RWPE1 (cell line): ENCODE results near the gene SLC16A8.
A peak's percentile ranks its signal among the peaks of the same experiment; 100 is the strongest.

ENCODE experiments used
- CTCF ChIA-PET: fragments of 350-600 bp; sonication (Branson Sonifier 250); formaldehyde crosslinking; extraction: SDS; loops from one replicate; lab custom pipeline; 2021; lab: Yijun Ruan, JAX
- POLR2A ChIA-PET: fragments of 400-600 bp; formaldehyde crosslinking; extraction: SDS; loops from one replicate; lab custom pipeline; 2020; ENCODE audit warnings: antibody characterized with exemption; ENCODE audit not compliant: low non-redundant PET; lab: Yijun Ruan, JAX
- DNase-seq: peaks from one replicate; pipeline ENCODE4 v3.0.0; 2012; ENCODE audit warnings: low spot score
- H3K27ac ChIP-seq: fragments of 450-650 bp; 2 replicates; pipeline ENCODE4 v1.5.1; 2017
- CTCF ChIP-seq: fragments of 450-650 bp; conservative IDR thresholded peaks from 2 replicates; pipeline ENCODE4 v1.5.1; 2017; ENCODE audit warnings: low read depth, mild to moderate bottlenecking

Gene SLC16A8

GRCh38 chr22:38108561-38109319 lies 24.8 kb upstream of the SLC16A8 start:
- DNase-seq = no peak
- POLR2A ChIA-PET = no interaction called here
- TF ChIP-seq CTCF = no peak
- peak overlapping the region; percentile 67 for H3K27ac ChIP-seq
- CTCF ChIA-PET = no interaction called here

GRCh38 chr22:38107692-38108515 lies 23.9 kb upstream of the SLC16A8 start:
- TF ChIP-seq CTCF = no peak
- CTCF ChIA-PET = no interaction called here
- POLR2A ChIA-PET = no interaction called here
- no peak for DNase-seq
- H3K27ac ChIP-seq = peak overlapping the region; percentile 67

GRCh38 chr22:38106814-38107578 lies 23.0 kb upstream of the SLC16A8 start:
- CTCF ChIA-PET = interaction anchor here (0.7 kb wide), 1 partner anchor 37 kb away, joined by 4 read pairs; no protein-coding TSS in a partner anchor
- peak overlapping the region; percentile 67 for H3K27ac ChIP-seq
- no peak for TF ChIP-seq CTCF
- no peak for DNase-seq
- POLR2A ChIA-PET = no interaction called here

GRCh38 chr22:38104084-38104483 lies 20.1 kb upstream of the SLC16A8 start:
- no peak for DNase-seq
- no peak for TF ChIP-seq CTCF
- CTCF ChIA-PET = no interaction called here
- POLR2A ChIA-PET = no interaction called here
- no peak overlapping the region for H3K27ac ChIP-seq

DNA sequence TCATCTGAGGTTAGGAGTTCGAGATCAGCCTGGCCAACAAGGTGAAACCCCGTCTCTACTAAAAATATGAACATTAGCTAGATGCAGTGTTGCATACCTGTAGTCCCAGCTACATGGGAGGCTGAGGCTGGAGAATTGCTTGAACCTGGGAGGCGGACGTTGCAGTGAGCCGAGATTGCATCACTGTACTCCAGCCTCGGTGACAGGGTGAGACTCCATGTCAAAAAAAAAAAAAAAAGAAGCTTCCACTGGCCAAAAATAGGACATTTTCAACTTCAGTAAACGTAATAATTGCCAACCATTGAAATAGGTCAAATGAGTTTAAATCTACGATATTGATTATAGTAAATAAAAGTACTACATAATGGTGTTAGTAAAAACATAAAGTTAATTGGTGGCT lies 19.7 kb upstream of the SLC16A8 start:
- CTCF ChIA-PET = no interaction called here
- no peak for DNase-seq
- TF ChIP-seq CTCF = no peak
- POLR2A ChIA-PET = no interaction called here
- no peak overlapping the region for H3K27ac ChIP-seq
